Testis (tissue), 2 donors: ENCODE data around the gene REV1.

Source experiments
- POLR2A ChIP-seq: fragments of 450-650 bp; IDR thresholded peaks from one replicate; pipeline ENCODE4 v1.6.1; 2017; ENCODE audit warnings: antibody characterized with exemption, mild to moderate bottlenecking, moderate library complexity
- TF ChIP-seq, protein P1 (sequence below), 3 experiments: fragments of 450-650 bp in 2 of 3; fragments of 200-600 bp in 1 of 3; sonication (generic) in 1 of 3; IDR thresholded peaks; one replicate each; pipeline ENCODE4 v1.5.1; 2016 to 2019; ENCODE audit warnings: antibody characterized with exemption in 3 of 3, mild to moderate bottlenecking in 2 of 3, moderate library complexity in 1 of 3

DNA sequence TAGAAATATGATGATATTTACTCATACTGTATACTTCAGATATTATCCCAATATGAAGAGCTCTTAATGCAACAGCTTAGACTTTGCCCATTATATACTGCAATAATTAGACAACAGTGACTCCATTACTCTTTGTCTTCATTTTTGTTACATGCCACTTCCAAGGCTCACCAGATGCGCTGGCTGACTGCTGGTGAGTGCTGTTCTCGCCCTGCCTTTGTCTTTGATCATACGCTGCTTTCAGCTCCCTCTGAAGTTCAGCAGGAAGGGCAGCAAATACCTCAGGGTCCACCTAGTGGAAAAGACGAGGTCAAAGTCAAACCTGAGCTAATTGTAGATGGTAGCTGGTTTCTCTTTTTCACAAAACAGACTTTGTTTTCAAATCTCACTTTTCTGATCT, 86.3 kb downstream of the REV1 start:
- TF ChIP-seq, protein P1, sequence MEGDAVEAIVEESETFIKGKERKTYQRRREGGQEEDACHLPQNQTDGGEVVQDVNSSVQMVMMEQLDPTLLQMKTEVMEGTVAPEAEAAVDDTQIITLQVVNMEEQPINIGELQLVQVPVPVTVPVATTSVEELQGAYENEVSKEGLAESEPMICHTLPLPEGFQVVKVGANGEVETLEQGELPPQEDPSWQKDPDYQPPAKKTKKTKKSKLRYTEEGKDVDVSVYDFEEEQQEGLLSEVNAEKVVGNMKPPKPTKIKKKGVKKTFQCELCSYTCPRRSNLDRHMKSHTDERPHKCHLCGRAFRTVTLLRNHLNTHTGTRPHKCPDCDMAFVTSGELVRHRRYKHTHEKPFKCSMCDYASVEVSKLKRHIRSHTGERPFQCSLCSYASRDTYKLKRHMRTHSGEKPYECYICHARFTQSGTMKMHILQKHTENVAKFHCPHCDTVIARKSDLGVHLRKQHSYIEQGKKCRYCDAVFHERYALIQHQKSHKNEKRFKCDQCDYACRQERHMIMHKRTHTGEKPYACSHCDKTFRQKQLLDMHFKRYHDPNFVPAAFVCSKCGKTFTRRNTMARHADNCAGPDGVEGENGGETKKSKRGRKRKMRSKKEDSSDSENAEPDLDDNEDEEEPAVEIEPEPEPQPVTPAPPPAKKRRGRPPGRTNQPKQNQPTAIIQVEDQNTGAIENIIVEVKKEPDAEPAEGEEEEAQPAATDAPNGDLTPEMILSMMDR (IDR thresholded peaks at IDR 0.05): no peak
- no peak for TF ChIP-seq POLR2A
